Astrocyte of the spinal cord (primary cell): Measurements from ENCODE around the gene DUSP22.

Experiments
- DNase-seq: peaks from one replicate; pipeline ENCODE4 v3.0.0; 2011; ENCODE audit warnings: low read depth, low spot score
- H3K4me3 ChIP-seq: 2 replicates; pipeline ENCODE4 v1.5.1; 2011; ENCODE audit warnings: low read depth, mild to moderate bottlenecking, low read length, moderate library complexity
- CTCF ChIP-seq: IDR thresholded peaks from 2 replicates; pipeline ENCODE4 v1.5.1; 2012; ENCODE audit warnings: low read depth, mild to moderate bottlenecking, low read length, inconsistent platforms
- in situ Hi-C: cut with HindIII; loops from 2 replicates; pipeline ENCODE4 v1.10.0; 2017; ENCODE audit warnings: low sequenced_read_pairs

DUSP22 gene

GRCh38 chr6:386688-387266 is 94.5 kb downstream of the DUSP22 start:
- no peak for DNase-seq
- in situ Hi-C loops, result no loop called here

GRCh38 chr6:387293-387741 is 95.0 kb downstream of the DUSP22 start:
- H3K4me3 ChIP-seq, result no peak overlapping the region
- DNase-seq, result no peak
- no peak for TF ChIP-seq CTCF
- in situ Hi-C loops, result no loop called here

More at GRCh38 chr6:386688-387266, 94.5 kb downstream of the DUSP22 start:
- no peak overlapping the region for H3K4me3 ChIP-seq
- no peak for TF ChIP-seq CTCF

- no peak overlapping the region for H3K4me3 ChIP-seq
- in situ Hi-C loops, result no loop called here
- DNase-seq, result no peak
- TF ChIP-seq CTCF, result no peak
These were observed 96.1 kb downstream of the DUSP22 start for GRCh38 chr6:388202-388903.

GRCh38 chr6:389143-389542 is 96.9 kb downstream of the DUSP22 start:
- no peak for TF ChIP-seq CTCF
- H3K4me3 ChIP-seq, result no peak overlapping the region
- in situ Hi-C loops, result no loop called here
- DNase-seq, result no peak

GRCh38 chr6:389622-390021 is 97.3 kb downstream of the DUSP22 start:
- no peak overlapping the region for H3K4me3 ChIP-seq
- in situ Hi-C loops, result no loop called here
- no peak for DNase-seq
- TF ChIP-seq CTCF, result no peak

- in situ Hi-C loops, result no loop called here
- DNase-seq, result no peak
- no peak for TF ChIP-seq CTCF
- peak overlapping the region; percentile 13 for H3K4me3 ChIP-seq
These were observed 98.7 kb downstream of the DUSP22 start for GRCh38 chr6:390914-391558.
